ENCODE measurements around the gene RIC8B. TPM values are rescaled to one million over a fixed set of nuclear protein-coding genes. Genes with fewer than 3 reads are reported as not detected.

Gene RIC8B
- total RNA-seq, 2 donors from 2014 or later, result 14.9 to 19.0 TPM

DNA sequence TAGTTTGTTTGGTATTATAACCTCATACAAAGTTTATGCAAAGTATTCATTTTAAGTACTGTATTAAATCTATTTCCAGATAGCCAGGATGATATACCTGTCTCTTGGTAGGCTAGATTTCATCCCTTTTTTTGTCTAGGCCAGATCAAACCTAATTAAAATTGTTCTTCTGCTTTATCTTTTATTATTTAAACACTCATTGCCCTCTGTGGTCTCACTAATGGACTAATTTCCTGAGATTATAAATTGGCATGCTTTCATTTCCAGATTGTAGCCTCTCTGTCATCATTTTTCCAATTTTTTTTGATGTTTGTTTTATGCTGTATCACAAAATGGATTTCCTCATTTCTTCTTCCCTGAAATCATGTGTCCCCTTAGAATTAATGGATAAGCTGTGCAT is 95.6 kb downstream of the RIC8B start:
- peaks cover 6% of the 10 kb centered on the region for H3K36me3 ChIP-seq
- H3K27ac ChIP-seq, result no peak overlapping the region
- no peaks in the 10 kb centered on the region for H3K4me1 ChIP-seq
- TF ChIP-seq, protein P1, sequence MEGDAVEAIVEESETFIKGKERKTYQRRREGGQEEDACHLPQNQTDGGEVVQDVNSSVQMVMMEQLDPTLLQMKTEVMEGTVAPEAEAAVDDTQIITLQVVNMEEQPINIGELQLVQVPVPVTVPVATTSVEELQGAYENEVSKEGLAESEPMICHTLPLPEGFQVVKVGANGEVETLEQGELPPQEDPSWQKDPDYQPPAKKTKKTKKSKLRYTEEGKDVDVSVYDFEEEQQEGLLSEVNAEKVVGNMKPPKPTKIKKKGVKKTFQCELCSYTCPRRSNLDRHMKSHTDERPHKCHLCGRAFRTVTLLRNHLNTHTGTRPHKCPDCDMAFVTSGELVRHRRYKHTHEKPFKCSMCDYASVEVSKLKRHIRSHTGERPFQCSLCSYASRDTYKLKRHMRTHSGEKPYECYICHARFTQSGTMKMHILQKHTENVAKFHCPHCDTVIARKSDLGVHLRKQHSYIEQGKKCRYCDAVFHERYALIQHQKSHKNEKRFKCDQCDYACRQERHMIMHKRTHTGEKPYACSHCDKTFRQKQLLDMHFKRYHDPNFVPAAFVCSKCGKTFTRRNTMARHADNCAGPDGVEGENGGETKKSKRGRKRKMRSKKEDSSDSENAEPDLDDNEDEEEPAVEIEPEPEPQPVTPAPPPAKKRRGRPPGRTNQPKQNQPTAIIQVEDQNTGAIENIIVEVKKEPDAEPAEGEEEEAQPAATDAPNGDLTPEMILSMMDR (IDR thresholded peaks at IDR 0.05), result no peak
- no peaks in the 10 kb centered on the region for H3K27me3 ChIP-seq
- no peaks in the 10 kb centered on the region for H3K9me3 ChIP-seq
- no peak overlapping the region for H3K4me3 ChIP-seq
- DNase-seq (ENCODE audit: low spot score), result no peak

DNA sequence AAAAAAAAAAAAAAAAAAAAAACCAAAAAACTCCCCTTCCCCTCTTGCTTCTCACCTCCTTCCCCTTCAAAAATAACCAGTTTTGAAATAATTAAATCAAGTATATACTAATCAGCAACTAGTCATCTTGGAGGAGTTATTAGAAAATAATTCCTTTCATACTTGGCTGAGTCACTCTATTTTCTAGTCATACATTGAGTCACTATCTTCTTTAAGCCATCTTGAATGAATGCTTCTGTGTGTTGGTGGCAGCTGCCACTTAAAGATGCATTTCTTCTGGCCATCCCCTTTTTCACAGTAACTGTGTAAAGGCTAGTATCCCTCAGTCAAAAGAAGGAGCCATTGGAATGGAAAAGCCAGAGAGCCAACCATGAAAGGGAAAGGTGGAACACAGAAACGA is 97.0 kb downstream of the RIC8B start:
- H3K9me3 ChIP-seq, result no peaks in the 10 kb centered on the region
- H3K27me3 ChIP-seq, result no peaks in the 10 kb centered on the region
- TF ChIP-seq, protein P1 (IDR thresholded peaks at IDR 0.05), result no peak
- H3K27ac ChIP-seq, result no peak overlapping the region
- H3K4me3 ChIP-seq, result no peak overlapping the region
- H3K36me3 ChIP-seq, result peaks cover 6% of the 10 kb centered on the region
- no peak for DNase-seq (ENCODE audit: low spot score)
- no peaks in the 10 kb centered on the region for H3K4me1 ChIP-seq

DNA sequence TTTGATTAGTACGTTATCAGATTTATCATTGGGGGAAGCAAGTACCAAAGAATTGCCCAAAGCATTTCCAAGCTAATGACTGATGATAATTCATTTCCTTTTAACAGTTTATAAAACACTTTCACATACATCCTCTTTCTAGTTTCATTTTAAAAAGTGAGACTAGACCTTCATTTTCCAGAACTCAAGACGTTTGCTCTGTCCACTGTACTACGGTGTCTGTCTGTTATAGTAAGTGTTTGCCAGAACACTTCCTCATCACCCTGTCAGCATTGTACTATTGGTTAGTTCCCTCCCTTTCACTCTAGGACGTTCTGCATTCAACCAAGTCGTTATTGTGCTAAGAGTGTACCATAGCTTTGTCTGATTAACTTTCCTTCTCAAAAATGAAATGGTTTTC is 99.5 kb downstream of the RIC8B start:
- H3K27ac ChIP-seq, result no peak overlapping the region
- TF ChIP-seq, protein P1 (IDR thresholded peaks at IDR 0.05), result no peak
- H3K36me3 ChIP-seq, result peaks cover 6% of the 10 kb centered on the region
- H3K4me1 ChIP-seq, result no peaks in the 10 kb centered on the region
- H3K9me3 ChIP-seq, result no peaks in the 10 kb centered on the region
- no peak for DNase-seq (ENCODE audit: low spot score)
- H3K27me3 ChIP-seq, result no peaks in the 10 kb centered on the region
- H3K4me3 ChIP-seq, result no peak overlapping the region

DNA sequence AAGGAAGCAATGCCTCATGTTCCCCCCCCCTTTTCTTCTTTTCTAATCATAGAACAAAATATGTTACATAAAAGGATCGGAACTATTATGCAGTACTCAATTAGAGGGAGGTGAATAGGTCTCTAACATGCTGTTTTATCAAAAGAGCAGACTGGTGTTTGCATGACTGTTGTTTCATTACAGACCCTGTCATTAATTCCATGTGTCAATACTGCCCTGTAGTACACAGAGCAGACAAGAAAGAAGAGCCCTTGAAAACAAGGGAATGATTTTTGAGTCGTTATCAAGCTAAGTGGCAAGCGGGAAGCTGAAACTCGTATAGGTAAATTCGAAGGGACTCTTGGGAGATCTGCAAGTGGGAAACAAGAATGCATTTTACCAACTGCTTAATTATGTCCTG is 104.3 kb downstream of the RIC8B start:
- no peaks in the 10 kb centered on the region for H3K4me1 ChIP-seq
- H3K36me3 ChIP-seq, result no peaks in the 10 kb centered on the region
- H3K4me3 ChIP-seq, result no peak overlapping the region
- DNase-seq (ENCODE audit: low spot score), result no peak
- no peaks in the 10 kb centered on the region for H3K9me3 ChIP-seq
- TF ChIP-seq, protein P1 (IDR thresholded peaks at IDR 0.05), result no peak
- H3K27ac ChIP-seq, result no peak overlapping the region
- H3K27me3 ChIP-seq, result no peaks in the 10 kb centered on the region

DNA sequence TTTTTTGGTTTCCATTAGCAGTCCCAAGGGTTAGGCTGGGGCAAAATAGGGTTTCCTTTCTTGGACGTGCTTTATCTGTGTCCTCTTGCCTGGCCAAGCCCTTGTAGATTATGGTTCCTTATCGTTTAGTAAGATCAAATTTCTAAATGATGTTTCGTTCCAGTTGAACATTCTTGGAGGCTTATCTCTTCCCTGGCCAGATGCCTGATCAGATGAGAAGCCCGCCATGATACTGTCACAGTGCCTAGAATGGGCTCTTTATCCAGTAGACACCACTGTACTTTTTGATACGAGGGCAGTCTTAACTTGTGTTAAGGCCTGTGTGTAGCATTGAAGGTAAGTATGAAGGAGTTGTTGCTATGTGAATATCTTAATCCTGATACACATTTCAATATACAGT is 105.1 kb downstream of the RIC8B start:
- H3K36me3 ChIP-seq, result peaks cover 2% of the 10 kb centered on the region
- H3K9me3 ChIP-seq, result no peaks in the 10 kb centered on the region
- H3K4me3 ChIP-seq, result no peak overlapping the region
- no peak overlapping the region for H3K27ac ChIP-seq
- H3K4me1 ChIP-seq, result no peaks in the 10 kb centered on the region
- no peak for DNase-seq (ENCODE audit: low spot score)
- TF ChIP-seq, protein P1 (IDR thresholded peaks at IDR 0.05), result no peak
- no peaks in the 10 kb centered on the region for H3K27me3 ChIP-seq

DNA sequence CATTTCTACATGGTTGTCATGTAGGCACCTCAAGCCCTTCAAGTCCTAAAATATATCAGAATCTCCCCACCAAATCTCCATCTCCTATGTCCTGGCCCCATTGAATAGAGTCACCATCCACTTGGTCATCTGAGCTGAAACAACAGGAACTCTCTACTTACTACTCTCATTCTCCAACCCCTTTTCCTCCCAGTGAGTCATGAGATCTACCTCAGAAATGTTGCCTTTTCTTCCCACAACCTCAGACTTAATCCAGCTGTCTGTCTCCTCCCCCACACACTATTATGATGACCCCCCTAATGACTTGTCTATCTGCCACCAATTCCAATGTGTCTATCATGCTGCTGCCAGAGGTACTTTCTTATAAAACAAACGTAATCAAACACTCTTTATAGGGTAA is 108.9 kb downstream of the RIC8B start:
- peaks cover 8% of the 10 kb centered on the region for H3K36me3 ChIP-seq
- no peaks in the 10 kb centered on the region for H3K9me3 ChIP-seq
- TF ChIP-seq, protein P1 (IDR thresholded peaks at IDR 0.05), result no peak
- no peak overlapping the region for H3K4me3 ChIP-seq
- no peaks in the 10 kb centered on the region for H3K27me3 ChIP-seq
- H3K4me1 ChIP-seq, result no peaks in the 10 kb centered on the region
- H3K27ac ChIP-seq, result no peak overlapping the region
- DNase-seq (ENCODE audit: low spot score), result no peak

Data from right atrium auricular region (tissue), 2 donors.